ENCODE measurements around the gene COL11A1.

DNA sequence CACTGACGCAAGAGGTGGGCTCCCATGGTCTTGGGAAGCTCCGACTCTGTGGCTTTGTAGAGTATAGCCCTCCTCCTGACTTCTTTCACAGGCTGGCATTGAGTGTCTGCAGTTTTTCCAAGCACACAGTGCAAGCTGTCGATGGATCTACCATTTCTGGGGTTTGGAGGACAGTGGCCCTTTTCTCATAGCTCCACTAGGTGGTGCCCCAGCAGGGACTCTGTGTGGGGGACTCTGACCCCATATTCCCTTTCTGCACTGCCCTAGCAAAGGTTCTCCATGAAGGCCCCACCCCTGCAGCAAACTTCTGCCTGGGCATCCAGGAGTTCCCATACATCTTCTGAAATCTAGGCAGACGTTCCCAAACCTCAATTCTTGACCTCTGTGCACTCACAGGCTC, 236.2 kb downstream of the COL11A1 start:
- no peak for TF ChIP-seq POLR2A (IDR thresholded peaks at IDR 0.05; ENCODE audit: low read depth, low read length)
- no peak for TF ChIP-seq TAF1 (IDR thresholded peaks at IDR 0.05; ENCODE audit: borderline replicate concordance, low read depth, low read length)

Measured in GM12892 (cell line).